GM18511 (cell line): ENCODE results near the gene ATP11A.
"Not testable (repeated sequence)": the region's sequence is repeated elsewhere in the genome, so short reads cannot be mapped to it uniquely, and the experiment has no call there.

Source experiments
- ATAC-seq: cut with Tn5 transposase; IDR thresholded peaks from one replicate; pipeline ENCODE4 v1.9.1; 2021; ENCODE audit warnings: mild to moderate bottlenecking, moderate library complexity; ENCODE audit not compliant: unreplicated experiment

ATP11A gene

DNA sequence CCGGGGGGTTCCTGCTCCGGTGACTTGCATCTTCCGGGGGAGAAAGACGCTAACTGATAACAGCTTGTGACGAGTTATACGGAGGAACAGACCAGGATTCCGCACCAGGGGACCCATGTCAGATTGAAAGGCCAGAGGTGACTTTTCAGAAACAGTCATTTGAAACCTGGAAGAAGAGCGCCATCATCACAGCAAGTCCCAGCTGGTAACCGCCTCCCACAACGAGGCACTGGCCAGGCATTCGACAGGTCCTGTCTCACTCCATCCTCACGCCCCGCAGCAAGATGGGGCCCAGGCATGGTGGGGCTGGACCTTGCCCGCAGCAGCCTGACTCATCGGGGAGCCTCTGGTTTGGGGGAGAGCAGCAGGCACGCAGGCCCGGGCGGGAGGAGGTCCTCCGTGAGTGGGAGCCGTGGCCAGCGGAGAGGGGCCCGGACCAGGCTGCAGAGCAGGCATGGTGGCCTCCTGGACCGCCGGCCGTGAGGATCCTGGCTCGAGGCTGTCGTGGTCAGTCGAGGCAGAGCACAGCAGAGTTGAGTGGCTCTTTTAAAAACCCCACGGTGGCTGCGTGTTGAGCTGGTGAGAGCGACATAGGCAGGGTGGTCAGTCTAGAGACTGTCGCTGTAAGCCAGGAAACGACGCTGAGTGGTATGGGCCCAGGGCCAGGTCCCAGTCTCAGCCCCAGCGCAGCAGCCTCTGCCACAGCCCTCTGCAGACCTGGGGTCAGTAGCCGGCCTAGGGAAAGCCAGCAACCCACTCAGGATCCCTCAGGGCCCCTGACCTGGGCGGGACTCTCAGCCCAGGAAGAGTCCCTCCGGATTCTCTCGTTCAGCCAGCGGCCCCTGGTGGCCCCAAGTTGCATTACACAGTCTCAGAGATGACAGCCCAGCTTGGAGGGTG lies 184.3 kb downstream of the ATP11A start:
- peak; percentile 96 for ATAC-seq

DNA sequence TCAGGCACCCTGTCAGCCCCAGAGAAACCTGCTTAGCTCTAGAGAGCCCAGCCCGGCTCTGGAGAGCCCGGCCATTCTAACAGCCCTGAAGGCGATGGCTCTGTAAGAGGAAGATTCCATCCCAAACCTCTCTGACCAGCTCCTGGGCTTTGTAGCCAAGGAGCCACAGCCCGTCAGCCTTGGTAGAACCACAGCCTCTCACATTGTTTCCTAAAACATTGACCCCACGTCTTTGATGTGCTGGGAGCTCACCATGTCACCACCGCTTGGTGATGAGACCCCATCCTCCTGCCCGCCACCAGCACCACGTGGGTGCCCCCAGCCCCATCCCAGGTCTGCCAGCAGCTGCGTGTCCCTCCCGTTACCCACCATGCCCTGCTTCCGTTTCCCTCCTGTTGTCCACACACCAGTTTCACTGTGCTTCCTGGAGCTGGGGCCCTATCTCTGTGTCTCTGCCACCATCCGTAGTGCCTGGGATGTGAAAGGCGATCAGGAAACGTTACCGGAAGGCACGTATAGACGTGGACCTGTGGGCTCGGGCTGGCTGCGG lies 185.0 kb downstream of the ATP11A start:
- no peak for ATAC-seq

DNA sequence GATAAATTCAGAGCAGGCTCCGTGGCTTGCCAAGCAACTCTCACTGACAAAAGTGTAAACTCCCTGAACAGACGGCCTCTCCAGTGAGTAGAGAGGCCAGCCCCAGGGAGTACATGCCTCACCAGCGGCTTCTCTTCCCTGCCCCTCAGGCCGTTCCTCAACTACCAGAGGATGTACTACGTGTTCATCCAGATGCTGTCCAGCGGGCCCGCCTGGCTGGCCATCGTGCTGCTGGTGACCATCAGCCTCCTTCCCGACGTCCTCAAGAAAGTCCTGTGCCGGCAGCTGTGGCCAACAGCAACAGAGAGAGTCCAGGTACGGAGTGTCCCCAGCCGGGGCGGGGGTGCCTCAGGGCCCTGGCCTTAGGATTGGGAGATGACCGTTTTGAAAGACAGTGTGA lies 185.8 kb downstream of the ATP11A start:
- no peak for ATAC-seq

DNA sequence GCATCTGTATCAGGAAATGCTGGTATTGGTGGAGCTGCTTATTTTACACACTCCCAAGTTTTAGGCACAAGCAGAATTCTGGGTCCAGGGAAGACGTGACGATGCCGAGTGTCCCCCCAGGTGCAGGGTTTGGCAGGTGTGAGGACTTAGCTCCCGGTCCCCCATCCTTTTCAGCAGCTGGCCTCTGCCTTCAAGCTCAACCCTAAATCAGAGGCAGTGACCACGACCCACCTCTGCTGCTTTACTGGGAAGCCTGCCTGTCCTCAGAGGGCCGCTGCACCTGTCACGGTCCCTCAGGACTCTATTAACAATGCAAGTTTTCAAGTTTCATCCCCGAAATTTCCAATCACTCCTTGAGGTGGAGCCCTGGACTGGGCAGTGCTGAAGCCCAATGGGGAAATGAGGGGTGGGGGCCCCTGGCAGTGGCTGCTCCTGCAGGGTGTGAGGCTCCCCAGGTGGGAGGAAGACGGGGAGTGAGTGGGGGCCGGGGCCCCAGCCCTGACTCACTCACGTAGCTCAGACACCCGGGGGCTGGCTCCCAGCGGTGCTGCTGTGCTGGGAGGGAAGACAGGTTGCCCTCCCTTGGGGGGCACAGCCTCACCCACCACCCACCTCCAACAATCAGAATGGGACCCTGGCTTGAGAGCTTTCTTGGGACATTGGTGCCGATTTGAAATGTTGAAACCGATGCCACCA lies 186.6 kb downstream of the ATP11A start:
- no peak for ATAC-seq

DNA sequence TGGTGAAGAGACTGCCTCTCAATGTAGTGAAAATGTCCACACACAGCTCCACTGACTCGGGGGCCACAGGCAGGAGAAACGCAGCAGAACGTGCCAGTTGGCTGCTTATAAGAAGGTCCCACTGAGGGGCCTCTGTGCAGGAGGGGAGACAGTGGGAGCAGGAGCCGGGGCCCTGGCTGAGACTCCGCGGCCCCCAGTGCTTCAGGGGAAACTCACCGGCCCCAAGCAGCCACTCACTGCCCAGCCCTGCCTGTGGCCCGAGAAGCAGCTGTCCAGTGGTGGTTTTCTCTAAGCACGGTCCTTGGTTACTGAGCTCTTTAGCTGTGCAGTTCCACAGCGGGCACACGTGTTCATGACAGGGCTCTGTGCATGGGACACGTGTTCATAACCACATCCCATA lies 187.2 kb downstream of the ATP11A start:
- no peak for ATAC-seq

DNA sequence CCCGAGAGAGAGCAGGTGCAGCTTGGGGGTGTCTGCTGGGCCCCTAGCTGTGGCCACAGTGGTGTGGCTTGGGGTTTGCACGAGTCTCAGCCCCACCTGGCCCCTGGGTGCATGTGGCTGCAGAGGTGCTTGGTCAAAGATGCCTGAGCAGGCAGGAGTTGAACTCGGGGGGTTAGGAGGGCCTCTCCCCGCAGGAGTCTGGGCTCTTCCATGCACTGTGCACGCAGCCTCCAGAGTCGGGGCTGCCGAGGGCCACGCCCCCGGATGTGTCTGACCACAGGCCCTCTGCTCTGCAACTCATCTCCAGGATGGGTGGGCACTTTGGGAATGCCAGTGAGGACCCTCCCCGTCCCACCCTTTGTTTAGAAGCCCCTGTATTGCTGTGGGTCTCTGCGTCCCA lies 187.7 kb downstream of the ATP11A start:
- ATAC-seq: no peak

DNA sequence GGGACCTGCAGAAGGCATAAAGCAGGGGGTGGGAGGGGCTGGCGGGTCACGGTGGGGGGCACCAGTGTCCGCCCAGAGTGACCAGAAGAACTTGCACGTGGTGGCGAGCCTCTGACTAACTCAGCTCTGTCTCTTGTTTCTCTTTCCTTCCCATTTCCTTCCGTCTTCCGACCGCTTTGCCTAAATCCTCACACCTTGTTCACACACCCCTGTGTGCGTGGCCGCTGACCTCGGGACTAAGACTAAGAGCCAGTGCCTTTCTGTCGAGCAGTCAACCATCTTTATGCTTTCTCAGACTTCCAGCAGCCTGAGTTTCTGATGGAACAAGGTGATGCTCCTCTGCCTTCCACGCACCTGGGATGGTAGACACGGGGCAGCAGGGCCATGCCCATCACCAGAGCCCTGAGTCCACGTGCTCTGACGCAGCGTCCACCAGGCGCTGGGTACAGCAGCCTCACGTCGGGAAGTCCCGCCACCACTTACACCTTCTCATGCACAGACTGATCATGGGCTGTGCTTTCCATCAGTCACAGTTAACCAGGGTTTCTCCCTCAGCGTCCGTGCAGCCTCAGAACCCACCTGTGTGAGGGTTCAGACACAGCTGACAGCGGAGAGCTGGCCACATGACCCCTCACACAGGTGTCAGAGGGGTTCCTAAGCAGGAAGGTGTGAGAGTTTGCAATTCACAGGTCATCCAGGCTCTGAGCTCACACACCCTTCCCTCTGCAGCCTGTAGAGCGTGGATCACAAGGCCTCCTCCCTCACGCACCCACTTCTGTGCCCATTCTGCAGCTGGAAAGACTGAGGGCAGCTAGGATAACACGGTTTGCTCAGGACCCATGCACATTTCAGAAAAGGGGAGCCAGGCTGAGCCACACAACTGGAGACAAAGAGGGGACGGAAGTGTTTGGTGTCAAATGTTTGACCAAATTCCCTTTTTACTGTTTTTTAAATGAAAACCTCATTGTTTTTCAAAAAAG lies 188.4 kb downstream of the ATP11A start:
- ATAC-seq: no peak

DNA sequence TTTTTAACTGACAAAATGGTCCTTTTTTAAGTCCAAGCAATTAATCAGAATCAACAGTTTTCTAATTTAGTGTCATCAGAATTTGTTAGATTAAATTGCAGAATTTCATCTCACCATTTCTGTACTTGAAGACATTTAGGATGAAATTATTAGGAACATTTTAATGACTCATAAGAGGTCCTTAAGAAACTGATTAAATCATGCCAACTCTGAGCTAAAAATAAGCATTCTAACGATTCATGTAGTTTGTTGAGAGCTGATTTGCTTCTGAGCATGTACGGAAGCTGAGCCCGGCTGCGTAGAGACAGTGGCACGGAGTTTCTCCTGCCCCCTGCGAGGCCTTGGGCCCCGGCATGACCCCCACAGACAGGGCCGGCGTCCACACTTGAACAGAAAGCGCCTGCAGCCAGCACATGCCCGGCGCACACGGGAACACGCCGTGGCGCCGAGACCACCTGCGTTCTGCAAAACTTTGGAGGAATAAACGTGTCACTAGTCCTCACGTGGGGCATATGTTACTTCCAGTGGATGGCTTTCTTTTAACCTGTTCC lies 189.5 kb downstream of the ATP11A start:
- no peak for ATAC-seq

DNA sequence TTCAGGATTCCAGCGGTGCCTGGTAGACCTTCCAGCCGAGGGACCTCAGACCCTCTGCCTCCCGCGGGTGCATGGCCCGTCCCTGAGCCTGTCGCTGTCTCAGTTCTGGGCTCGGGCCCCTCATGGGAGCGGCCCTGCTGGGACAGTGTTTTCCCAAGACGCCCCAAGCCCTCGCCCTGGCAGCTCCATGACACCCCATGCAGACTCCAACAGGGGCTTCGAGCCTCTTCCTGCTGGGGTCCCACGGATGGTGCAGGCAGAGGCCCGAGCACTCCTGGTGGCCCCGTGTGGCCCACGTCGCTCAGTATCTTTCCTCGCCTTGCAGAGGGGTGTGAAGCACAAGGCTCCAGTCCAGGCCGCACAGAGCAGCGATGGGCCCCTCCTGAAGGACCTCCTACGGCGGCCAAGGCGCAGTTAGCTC lies 190.4 kb downstream of the ATP11A start:
- ATAC-seq: no peak

DNA sequence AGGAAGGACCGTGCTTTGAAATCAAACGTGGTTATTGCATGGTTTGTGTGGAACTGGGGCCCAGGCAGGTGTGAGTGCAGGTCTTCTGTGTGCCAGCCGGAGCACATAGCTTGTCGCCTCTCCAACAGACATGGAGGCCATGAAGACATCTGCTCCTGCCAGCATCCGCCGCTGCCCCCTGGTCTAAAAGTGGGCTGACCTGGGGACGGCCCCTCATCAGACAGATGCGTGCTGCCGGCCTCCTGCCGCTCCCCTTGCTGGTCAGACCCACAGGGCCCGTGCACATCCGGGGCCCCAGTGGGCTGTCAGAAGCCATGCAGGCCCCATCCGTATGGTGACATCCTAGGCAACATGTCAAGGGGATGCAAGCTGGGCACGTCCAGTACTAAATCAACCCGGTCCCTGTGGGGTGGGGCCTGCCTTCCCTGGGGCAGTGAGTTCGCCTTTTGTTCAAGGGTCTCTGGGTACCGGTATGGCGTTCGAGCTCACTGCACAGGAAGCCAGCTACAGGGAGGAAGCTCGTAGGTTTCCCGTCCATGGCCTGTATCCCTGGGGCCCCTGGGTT lies 191.2 kb downstream of the ATP11A start:
- ATAC-seq: no peak

DNA sequence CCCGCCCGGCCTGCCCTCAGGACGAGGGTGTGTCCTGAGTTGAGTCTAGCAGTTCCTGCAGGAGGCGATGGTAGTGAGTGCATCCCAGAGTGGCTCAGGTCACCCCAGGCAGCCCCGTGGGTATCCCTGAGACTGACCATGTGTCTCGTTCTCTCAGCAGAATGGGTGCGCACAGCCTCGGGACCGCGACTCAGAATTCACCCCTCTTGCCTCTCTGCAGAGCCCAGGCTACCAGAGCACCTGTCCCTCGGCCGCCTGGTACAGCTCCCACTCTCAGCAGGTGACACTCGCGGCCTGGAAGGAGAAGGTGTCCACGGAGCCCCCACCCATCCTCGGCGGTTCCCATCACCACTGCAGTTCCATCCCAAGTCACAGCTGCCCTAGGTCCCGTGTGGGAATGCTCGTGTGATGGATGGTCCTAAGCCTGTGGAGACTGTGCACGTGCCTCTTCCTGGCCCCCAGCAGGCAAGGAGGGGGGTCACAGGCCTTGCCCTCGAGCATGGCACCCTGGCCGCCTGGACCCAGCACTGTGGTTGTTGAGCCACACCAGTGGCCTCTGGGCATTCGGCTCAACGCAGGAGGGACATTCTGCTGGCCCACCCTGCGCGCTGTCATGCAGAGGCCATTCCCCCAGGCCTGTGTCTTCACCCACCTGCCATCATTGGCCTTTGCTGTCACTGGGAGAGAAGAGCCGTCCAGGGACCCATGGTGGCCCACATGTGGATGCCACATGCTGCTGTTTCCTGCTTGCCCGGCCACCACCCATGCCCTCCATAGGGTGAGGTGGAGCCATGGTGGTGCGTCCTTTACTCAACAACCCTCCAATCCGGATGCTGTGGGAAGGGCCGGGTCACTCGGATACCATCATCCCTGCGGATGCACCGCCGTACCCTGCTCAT lies 192.1 kb downstream of the ATP11A start:
- ATAC-seq: no peak

DNA sequence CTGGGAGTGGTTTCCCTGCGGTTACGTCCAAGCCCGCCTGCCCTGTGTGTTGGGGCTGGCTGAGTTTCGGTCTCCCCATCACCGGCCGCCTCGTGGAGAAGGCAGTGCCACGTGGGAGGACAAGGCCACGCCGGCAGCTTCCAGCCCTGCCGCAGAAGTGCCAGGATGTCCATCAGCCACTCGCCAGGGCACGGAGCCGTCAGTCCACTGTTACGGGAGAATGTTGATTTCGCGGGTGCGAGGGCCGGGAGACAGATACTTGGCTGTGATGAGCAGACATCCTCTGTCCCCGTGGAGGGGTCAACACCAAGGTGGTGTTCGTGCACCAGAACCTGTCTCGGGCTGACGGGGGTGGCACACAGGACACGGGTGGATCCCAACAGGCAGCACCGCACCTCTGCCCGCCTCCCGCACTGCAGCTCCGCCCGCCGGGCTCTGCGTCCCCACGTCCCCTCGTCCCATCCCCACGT lies 192.8 kb downstream of the ATP11A start:
- no peak for ATAC-seq

DNA sequence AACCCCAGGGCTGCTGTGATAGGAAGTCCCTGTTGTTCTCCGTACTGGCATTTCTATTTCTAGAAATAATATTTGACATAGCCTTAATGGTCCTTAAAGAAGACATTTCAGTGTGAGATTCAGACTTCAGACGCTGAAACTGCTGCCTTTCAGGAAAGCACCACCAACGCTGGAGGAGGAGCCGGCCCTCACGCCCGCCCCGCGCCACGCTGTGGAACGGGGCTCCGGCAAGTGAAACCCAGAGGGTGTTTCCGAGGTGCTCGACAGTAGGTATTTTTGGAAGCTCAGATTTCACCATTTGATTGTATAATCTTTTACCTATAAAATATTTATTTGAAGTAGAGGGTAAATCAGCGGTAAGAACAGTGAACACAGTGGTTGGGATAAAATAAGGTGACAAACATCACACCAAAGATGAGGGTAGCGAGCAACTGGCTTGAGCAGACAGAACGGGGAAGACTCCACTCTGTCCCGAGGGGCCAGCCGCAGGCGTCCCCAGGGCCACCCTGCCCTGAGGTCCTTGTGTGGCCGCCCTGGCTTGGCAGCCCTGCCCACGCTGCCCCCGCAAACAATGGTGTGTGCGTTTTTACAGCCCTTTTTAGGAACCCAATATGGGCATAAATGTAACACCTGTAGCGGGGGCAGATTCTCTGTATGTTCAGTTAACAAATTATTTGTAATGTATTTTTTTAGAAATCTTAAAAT lies 193.6 kb downstream of the ATP11A start:
- ATAC-seq: no peak

DNA sequence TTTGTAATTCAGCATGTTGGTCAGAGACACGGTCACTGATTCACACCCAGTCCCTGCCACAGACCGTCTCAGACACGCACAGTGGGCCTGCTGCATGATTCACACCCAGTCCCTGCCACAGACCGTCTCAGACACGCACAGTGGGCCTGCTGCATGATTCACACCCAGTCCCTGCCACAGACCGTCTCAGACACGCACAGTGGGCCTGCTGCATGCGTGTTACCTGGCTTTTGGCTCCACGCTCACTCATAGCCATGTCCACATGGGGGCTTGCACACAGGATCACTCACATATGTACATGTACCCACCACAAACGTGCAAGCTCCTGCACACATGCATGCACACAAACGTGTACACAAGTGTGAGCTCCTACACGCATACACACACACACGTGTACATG lies 194.9 kb downstream of the ATP11A start:
- not testable (repeated sequence) for ATAC-seq

DNA sequence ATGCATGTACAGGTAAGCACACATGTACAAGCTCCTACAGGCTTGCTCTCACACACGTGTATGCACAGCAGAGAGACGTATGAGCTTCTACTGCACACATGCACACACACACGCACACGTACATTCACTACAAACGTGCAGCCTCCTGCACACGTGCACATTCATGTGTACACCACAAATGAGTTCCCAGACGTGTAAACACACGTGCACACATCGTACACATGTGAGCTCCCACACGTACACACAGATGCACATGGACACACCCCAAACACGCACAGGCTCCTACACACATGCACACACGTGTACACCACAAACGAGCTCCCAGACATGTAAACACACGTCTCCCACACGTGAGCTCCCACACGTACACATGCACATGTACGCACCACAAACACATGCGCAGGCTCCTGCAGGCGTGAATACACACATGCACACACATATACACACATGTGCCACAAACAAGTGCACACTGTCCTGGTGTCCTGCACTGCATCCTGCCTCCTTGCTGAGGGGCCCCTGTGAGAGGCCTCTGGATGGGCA lies 195.5 kb downstream of the ATP11A start:
- no peak for ATAC-seq

DNA sequence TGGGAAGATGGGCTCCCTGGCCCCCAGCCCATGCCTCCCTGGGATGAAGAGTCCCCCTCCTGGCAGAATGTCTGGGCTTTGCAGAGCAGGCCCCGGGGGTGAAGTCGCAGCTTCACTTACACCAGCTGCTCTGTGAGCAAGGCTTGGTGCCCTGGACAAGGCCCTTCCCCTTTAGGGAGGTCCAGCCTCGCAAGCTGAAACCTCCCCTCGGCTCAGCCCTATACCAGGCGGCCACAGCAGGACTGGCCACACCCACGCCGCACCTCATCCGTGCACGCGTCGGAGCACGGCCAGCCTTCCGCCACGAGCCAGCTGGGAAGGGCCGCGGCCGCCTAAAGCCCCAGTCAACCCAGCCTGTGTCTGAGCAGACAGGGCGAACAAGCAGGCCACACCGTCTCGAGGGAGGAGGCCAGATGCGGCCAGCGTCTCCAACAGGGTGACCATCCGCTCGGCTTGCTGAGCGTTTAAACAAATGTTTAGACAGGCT lies 196.0 kb downstream of the ATP11A start:
- ATAC-seq: no peak

DNA sequence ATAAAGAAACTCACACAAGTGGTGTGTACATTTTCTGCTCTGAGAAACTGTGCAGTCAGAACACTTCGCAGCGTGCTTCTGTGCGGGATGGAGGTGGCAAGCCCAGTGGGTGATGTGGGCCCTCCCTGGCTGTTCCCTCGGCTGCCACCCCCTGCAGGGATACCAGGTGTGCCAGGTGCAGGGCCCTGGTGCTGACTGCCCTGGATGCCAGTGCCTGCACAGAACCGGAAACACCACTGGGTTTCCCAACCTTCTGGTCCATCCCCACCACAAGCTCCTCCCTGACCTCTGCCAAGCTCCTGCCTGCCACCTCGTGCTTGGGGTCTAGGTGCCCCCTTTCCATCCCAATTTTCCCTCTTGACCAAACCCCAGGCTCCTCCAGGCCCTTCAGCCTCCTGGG lies 197.3 kb downstream of the ATP11A start:
- ATAC-seq: no peak

DNA sequence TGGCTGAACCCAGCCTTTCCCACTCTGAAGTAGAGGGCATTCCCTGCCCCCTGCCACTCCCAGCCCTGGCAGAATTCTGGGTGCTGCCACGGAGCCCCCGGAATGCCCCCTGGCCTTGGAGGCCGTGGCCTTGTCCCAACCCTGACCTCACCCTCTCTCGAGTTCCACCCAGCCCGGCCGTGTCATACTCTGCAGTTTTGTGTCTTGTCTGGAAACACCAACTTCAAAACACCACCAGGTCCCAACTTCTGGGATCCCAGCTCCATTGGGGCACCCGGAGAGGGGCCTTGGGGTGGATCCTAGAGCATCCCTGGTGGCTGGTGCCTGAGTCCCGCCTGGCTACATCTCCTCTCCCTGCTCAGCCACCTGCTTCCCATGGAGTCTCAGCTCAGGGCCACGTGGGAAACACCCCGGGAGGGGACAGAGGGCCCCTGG lies 197.7 kb downstream of the ATP11A start:
- no peak for ATAC-seq
